ENCODE data around the gene KMT2B. TPM values are rescaled to one million over a fixed set of nuclear protein-coding genes. Genes with fewer than 3 reads are reported as not detected.

The KMT2B gene
- total RNA-seq, 2 donors from 2014 or later: 32.3 to 89.5 TPM

DNA sequence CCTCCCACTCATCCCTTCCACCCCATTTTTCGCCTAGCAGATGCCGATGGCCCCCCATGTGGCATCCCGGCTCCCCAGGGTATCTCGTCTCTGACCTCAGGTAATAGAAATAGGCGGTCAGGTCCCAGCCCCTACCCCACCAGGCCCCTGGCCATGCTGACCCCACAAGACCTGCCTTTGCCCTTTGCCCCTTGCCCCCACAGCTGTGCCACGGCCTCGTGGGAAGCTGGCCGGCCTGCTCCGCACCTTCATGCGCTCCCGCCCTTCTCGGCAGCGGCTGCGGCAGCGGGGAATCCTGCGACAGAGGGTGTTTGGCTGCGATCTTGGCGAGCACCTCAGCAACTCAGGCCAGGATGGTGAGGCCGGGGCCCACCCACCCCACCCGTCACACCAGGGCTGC, 62.9 kb downstream of the KMT2B start:
- H3K9me3 ChIP-seq: no peaks in the 10 kb centered on the region
- no peak for DNase-seq (ENCODE audit: low spot score)
- H3K4me1 ChIP-seq (replicated peaks): no peaks in the 10 kb centered on the region
- intact Hi-C loops (cut with DNase I): no loop called here
- H3K27ac ChIP-seq: no peak overlapping the region
- H3K27me3 ChIP-seq (replicated peaks; ENCODE audit: insufficient read depth): no peaks in the 10 kb centered on the region
- H3K36me3 ChIP-seq: no peaks in the 10 kb centered on the region
- no peak overlapping the region for H3K4me3 ChIP-seq
- TF ChIP-seq, protein P1, sequence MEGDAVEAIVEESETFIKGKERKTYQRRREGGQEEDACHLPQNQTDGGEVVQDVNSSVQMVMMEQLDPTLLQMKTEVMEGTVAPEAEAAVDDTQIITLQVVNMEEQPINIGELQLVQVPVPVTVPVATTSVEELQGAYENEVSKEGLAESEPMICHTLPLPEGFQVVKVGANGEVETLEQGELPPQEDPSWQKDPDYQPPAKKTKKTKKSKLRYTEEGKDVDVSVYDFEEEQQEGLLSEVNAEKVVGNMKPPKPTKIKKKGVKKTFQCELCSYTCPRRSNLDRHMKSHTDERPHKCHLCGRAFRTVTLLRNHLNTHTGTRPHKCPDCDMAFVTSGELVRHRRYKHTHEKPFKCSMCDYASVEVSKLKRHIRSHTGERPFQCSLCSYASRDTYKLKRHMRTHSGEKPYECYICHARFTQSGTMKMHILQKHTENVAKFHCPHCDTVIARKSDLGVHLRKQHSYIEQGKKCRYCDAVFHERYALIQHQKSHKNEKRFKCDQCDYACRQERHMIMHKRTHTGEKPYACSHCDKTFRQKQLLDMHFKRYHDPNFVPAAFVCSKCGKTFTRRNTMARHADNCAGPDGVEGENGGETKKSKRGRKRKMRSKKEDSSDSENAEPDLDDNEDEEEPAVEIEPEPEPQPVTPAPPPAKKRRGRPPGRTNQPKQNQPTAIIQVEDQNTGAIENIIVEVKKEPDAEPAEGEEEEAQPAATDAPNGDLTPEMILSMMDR (IDR thresholded peaks at IDR 0.05): no peak
- TF ChIP-seq POLR2AphosphoS5 (IDR thresholded peaks at IDR 0.05) (no peak), POLR2A (IDR thresholded peaks at IDR 0.05) (no peak)
- WGBS: 95% methylated on average over 20 of the region's 20 CpGs

DNA sequence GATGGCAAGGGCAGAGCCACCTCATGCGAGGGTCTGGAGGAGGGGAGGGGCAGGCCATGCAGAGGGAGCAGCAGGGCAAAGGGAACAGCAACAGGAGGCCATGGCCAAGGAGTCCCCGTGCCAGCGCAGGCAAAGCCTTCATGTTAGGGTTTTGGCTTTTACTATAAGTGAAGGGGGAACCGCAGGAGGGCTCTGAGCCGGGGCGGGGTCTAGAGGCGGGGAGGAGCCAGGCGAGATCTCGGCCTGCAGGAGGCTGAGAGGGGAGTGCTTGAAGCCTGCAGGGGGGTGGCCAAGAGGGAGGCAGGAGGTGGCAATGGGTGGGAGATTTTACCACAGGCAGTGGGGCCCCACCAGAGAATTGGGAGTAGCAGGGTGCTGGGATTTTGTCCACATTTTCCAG, 63.8 kb downstream of the KMT2B start:
- Histone ChIP-seq H3K27ac (no peak overlapping the region), H3K4me1 (replicated peaks) (no peaks in the 10 kb centered on the region), H3K36me3 (no peaks in the 10 kb centered on the region), H3K9me3 (no peaks in the 10 kb centered on the region), H3K4me3 (no peak overlapping the region), H3K27me3 (replicated peaks; ENCODE audit: insufficient read depth) (no peaks in the 10 kb centered on the region)
- no peak for TF ChIP-seq POLR2AphosphoS5 (IDR thresholded peaks at IDR 0.05)
- TF ChIP-seq, protein P1 (IDR thresholded peaks at IDR 0.05): no peak
- no peak for TF ChIP-seq POLR2A (IDR thresholded peaks at IDR 0.05)
- WGBS: 73% methylated on average over 9 of the region's 9 CpGs
- intact Hi-C loops (cut with DNase I): no loop called here
- no peak for DNase-seq (ENCODE audit: low spot score)

DNA sequence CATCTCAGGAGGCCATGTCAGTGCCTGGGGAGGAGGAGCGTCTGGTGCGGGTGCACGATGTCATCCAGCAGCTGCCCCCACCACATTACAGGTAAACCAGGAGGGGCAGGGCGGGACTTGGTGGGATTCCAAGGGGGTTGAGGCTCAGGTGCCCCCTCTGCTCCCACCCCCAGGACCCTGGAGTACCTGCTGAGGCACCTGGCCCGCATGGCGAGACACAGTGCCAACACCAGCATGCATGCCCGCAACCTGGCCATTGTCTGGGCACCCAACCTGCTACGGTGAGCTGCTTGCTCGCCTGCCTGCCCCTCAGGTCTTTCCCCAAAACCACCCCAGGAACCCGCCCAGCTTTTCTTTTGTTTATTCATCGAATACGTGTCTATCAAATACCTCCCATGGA, 64.8 kb downstream of the KMT2B start:
- DNase-seq (ENCODE audit: low spot score): no peak
- Histone ChIP-seq H3K4me1 (replicated peaks) (no peaks in the 10 kb centered on the region), H3K9me3 (no peaks in the 10 kb centered on the region), H3K27ac (no peak overlapping the region), H3K27me3 (replicated peaks; ENCODE audit: insufficient read depth) (no peaks in the 10 kb centered on the region), H3K36me3 (no peaks in the 10 kb centered on the region), H3K4me3 (no peak overlapping the region)
- TF ChIP-seq POLR2AphosphoS5 (IDR thresholded peaks at IDR 0.05) (no peak), POLR2A (IDR thresholded peaks at IDR 0.05) (no peak)
- TF ChIP-seq, protein P1 (IDR thresholded peaks at IDR 0.05): no peak
- intact Hi-C loops (cut with DNase I): no loop called here
- 93% methylated on average over 12 of the region's 12 CpGs for WGBS

DNA sequence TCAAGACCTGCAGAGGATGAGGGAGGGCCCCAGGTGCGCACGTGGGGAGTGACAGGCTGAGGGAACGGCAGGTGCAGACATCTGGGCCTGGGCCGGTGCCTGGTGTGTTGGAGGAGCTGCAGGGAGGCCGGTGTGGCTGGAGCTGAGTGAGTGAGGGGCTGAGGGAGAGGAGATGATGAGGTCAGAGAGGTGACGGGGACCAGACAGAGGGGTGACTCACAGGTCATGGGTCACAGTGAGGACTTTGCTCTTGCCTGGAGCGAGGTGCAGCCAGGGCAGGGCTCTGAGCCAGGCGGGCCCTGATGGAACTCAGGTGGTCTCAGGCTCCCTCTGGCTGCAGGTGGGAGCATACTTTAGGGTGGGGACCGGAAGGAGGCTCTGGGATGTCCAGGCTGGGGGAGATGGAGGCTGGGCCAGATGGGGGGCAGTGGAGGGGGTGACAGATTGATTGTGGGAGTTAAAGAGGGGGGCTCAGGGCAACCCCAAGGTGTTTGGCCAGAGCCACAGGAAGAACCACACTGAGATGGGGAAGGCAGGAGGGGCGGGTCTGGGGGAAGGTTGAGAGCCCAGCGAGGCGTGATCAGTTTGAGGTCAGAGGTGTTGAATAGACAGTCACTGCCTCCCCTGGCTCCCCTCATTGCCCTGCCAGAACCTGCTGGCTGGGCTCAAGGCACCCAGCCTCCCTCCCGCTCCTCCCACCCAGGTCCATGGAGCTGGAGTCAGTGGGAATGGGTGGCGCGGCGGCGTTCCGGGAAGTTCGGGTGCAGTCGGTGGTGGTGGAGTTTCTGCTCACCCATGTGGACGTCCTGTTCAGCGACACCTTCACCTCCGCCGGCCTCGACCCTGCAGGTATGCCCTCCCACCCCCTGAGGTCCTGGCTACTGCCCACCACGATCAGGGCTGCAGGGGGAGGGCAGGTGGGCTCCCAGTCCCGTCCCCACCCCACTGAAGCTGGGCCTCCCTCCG, 65.9 kb downstream of the KMT2B start:
- H3K4me1 ChIP-seq (replicated peaks): no peaks in the 10 kb centered on the region
- H3K36me3 ChIP-seq: no peaks in the 10 kb centered on the region
- no peaks in the 10 kb centered on the region for H3K27me3 ChIP-seq (replicated peaks; ENCODE audit: insufficient read depth)
- TF ChIP-seq, protein P1 (IDR thresholded peaks at IDR 0.05): no peak
- TF ChIP-seq POLR2A (IDR thresholded peaks at IDR 0.05) (no peak), POLR2AphosphoS5 (IDR thresholded peaks at IDR 0.05) (no peak)
- no peak overlapping the region for H3K27ac ChIP-seq
- intact Hi-C loops (cut with DNase I): no loop called here
- 80% methylated on average over 28 of the region's 28 CpGs for WGBS
- H3K9me3 ChIP-seq: no peaks in the 10 kb centered on the region
- no peak overlapping the region for H3K4me3 ChIP-seq
- DNase-seq (ENCODE audit: low spot score): no peak
